Activated naive CD8-positive, alpha-beta T cell treated with anti-CD3 and anti-CD28 coated beads, Interleukin-2, amount 50 U/mL, for 16 hours (primary cell): ENCODE results near the gene PLEKHG7.

Source experiments
- DNase-seq: peaks from one replicate; pipeline ENCODE4 v3.0.0-alpha.2; 2020; ENCODE audit warnings: low read depth, low spot score

PLEKHG7 gene

GRCh38 chr12:92715625-92716024 lies 12.8 kb downstream of the PLEKHG7 start:
- no peak for DNase-seq

- no peak for DNase-seq
Measured at GRCh38 chr12:92717202-92717601, 14.4 kb downstream of the PLEKHG7 start.

GRCh38 chr12:92718483-92718990 lies 15.7 kb downstream of the PLEKHG7 start:
- DNase-seq = no peak

- no peak for DNase-seq
Measured at GRCh38 chr12:92719674-92720073, 16.9 kb downstream of the PLEKHG7 start.

GRCh38 chr12:92721130-92721529 lies 18.3 kb downstream of the PLEKHG7 start:
- no peak for DNase-seq

GRCh38 chr12:92721656-92722055 lies 18.9 kb downstream of the PLEKHG7 start:
- DNase-seq = no peak

GRCh38 chr12:92722897-92723296 lies 20.1 kb downstream of the PLEKHG7 start:
- DNase-seq = no peak

- no peak for DNase-seq
Measured at GRCh38 chr12:92726850-92727249, 24.1 kb downstream of the PLEKHG7 start.

- no peak for DNase-seq
Measured at GRCh38 chr12:92729773-92730305, 27.1 kb downstream of the PLEKHG7 start.

GRCh38 chr12:92730758-92731157 lies 28.0 kb downstream of the PLEKHG7 start:
- DNase-seq = no peak

GRCh38 chr12:92732216-92732615 lies 29.4 kb downstream of the PLEKHG7 start:
- DNase-seq = no peak

GRCh38 chr12:92732716-92733115 lies 29.9 kb downstream of the PLEKHG7 start:
- no peak for DNase-seq

- no peak for DNase-seq
Measured at GRCh38 chr12:92733181-92733580, 30.4 kb downstream of the PLEKHG7 start.

GRCh38 chr12:92733661-92734060 lies 30.9 kb downstream of the PLEKHG7 start:
- no peak for DNase-seq

GRCh38 chr12:92735131-92735721 lies 32.4 kb downstream of the PLEKHG7 start:
- DNase-seq = no peak

- DNase-seq = no peak
Measured at GRCh38 chr12:92736605-92737004, 33.8 kb downstream of the PLEKHG7 start.

GRCh38 chr12:92737855-92738850 lies 35.4 kb downstream of the PLEKHG7 start:
- no peak for DNase-seq

- no peak for DNase-seq
Measured at GRCh38 chr12:92739113-92739512, 36.3 kb downstream of the PLEKHG7 start.

GRCh38 chr12:92740411-92740810 lies 37.6 kb downstream of the PLEKHG7 start:
- no peak for DNase-seq

- no peak for DNase-seq
Measured at GRCh38 chr12:92743026-92743425, 40.2 kb downstream of the PLEKHG7 start.

- DNase-seq = no peak
Measured at GRCh38 chr12:92745856-92746550, 43.2 kb downstream of the PLEKHG7 start.

- DNase-seq = no peak
Measured at GRCh38 chr12:92747151-92747550, 44.4 kb downstream of the PLEKHG7 start.
